HEK293 (cell line): Measurements from ENCODE around the gene TMC5.

Source experiments
- IKZF3 ChIP-seq: fragments of 450-650 bp; IDR thresholded peaks from 2 replicates; pipeline ENCODE4 v1.5.0; 2018; ENCODE audit warnings: missing biosample characterization, mild to moderate bottlenecking, missing genetic modification characterization, moderate library complexity
- MZF1 ChIP-seq: fragments of 450-650 bp; formaldehyde crosslinking; IDR thresholded peaks from 2 replicates; pipeline ENCODE4 v1.5.1; 2017; ENCODE audit warnings: missing biosample characterization, missing genetic modification characterization, borderline replicate concordance
- REPIN1 ChIP-seq: fragments of 450-650 bp; formaldehyde crosslinking; IDR thresholded peaks from 2 replicates; pipeline ENCODE4 v1.5.1; 2017; ENCODE audit warnings: missing biosample characterization, missing genetic modification characterization, low read depth
- YY1 ChIP-seq: fragments of 450-650 bp; formaldehyde crosslinking; IDR thresholded peaks from 2 replicates; pipeline ENCODE4 v1.5.1; 2018; ENCODE audit warnings: missing biosample characterization, missing genetic modification characterization
- ZBTB20 ChIP-seq: fragments of 450-650 bp; formaldehyde crosslinking; IDR thresholded peaks from 2 replicates; pipeline ENCODE4 v1.5.1; 2016; ENCODE audit warnings: missing biosample characterization, missing genetic modification characterization
- ZNF174 ChIP-seq: fragments of 450-650 bp; formaldehyde crosslinking; IDR thresholded peaks from 2 replicates; pipeline ENCODE4 v1.5.0; 2017; ENCODE audit warnings: missing biosample characterization, mild to moderate bottlenecking, missing genetic modification characterization
- ZNF335 ChIP-seq: fragments of 450-650 bp; formaldehyde crosslinking; conservative IDR thresholded peaks from 2 replicates; pipeline ENCODE4 v1.5.1; 2016; ENCODE audit warnings: missing biosample characterization, missing genetic modification characterization
- ZNF37A ChIP-seq: fragments of 450-650 bp; IDR thresholded peaks from 2 replicates; pipeline ENCODE4 v1.5.1; 2018; ENCODE audit warnings: missing biosample characterization, missing genetic modification characterization
- ZNF510 ChIP-seq: fragments of 450-650 bp; formaldehyde crosslinking; IDR thresholded peaks from 2 replicates; pipeline ENCODE4 v1.5.1; 2018; ENCODE audit warnings: mild to moderate bottlenecking, missing genetic modification characterization, missing biosample characterization; ENCODE audit not compliant: insufficient replicate concordance
- ZNF558 ChIP-seq: fragments of 450-650 bp; formaldehyde crosslinking; IDR thresholded peaks from 2 replicates; pipeline ENCODE4 v1.5.1; 2016; ENCODE audit warnings: missing biosample characterization, missing genetic modification characterization
- ZNF670 ChIP-seq: fragments of 450-650 bp; formaldehyde crosslinking; IDR thresholded peaks from 2 replicates; pipeline ENCODE4 v1.5.1; 2016; ENCODE audit warnings: missing biosample characterization, missing genetic modification characterization, low read depth
- TF ChIP-seq, protein P1 (sequence below): fragments of 450-650 bp; formaldehyde crosslinking; IDR thresholded peaks from 2 replicates; pipeline ENCODE4 v1.5.1; 2016; ENCODE audit warnings: missing biosample characterization, missing genetic modification characterization

DNA sequence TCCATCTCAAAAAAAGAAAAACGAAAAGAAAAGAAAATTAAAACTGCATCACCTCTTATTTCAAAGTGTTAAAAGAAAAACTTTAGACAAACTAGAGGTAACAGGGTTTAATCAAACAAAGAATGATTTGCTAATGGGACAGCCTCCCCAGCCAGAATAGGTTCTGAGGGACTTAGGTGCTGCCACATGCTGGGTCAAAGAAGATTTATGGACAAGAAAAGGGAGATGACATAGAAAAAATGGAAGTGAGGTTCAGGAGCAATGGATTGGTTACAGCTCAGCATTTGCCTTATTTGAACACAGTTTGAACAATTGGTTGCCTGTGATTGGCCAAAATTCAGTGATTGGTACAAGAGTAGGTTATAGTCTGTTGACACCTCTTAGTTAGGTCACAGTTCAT lies 21.1 kb downstream of the TMC5 start:
- TF ChIP-seq ZNF174 (no peak), ZNF558 (tag by site-specific recombination) (no peak), ZNF335 (tag by site-specific recombination) (no peak), ZNF510 (tag by site-specific recombination) (no peak), YY1 (tag by site-specific recombination) (no peak), ZNF670 (tag by site-specific recombination) (no peak), MZF1 (tag by site-specific recombination) (no peak), REPIN1 (no peak), IKZF3 (no peak), ZBTB20 (tag by site-specific recombination) (no peak), ZNF37A (tag by site-specific recombination) (no peak)
- TF ChIP-seq, protein P1, sequence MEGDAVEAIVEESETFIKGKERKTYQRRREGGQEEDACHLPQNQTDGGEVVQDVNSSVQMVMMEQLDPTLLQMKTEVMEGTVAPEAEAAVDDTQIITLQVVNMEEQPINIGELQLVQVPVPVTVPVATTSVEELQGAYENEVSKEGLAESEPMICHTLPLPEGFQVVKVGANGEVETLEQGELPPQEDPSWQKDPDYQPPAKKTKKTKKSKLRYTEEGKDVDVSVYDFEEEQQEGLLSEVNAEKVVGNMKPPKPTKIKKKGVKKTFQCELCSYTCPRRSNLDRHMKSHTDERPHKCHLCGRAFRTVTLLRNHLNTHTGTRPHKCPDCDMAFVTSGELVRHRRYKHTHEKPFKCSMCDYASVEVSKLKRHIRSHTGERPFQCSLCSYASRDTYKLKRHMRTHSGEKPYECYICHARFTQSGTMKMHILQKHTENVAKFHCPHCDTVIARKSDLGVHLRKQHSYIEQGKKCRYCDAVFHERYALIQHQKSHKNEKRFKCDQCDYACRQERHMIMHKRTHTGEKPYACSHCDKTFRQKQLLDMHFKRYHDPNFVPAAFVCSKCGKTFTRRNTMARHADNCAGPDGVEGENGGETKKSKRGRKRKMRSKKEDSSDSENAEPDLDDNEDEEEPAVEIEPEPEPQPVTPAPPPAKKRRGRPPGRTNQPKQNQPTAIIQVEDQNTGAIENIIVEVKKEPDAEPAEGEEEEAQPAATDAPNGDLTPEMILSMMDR (tag by site-specific recombination) = no peak
